GM18861 (cell line): Measurements from ENCODE around the gene GFRA3.
"Not testable (repeated sequence)": the region's sequence is repeated elsewhere in the genome, so short reads cannot be mapped to it uniquely, and the experiment has no call there.

Experiments
- ATAC-seq: cut with Tn5 transposase; IDR thresholded peaks from one replicate; pipeline ENCODE4 v1.9.1; 2021; ENCODE audit not compliant: unreplicated experiment

Gene GFRA3

DNA sequence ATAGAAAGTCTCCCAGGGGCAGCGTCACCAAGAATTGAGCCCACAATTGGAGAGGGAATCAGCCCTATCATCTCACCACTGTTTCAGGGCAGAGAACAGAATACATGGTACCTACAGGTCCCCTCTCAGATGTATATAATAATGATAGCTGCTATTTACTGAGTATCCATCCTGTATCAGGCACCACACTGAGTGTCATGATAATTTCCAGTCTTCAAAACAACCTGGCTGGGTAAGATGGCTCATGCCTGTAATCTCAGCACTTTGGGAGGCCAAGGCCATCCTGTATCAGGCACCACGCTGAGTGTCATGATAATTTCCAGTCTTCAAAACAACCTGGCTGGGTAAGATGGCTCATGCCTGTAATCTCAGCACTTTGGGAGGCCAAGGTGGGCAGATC, 26.6 kb downstream of the GFRA3 start:
- not testable (repeated sequence) for ATAC-seq

DNA sequence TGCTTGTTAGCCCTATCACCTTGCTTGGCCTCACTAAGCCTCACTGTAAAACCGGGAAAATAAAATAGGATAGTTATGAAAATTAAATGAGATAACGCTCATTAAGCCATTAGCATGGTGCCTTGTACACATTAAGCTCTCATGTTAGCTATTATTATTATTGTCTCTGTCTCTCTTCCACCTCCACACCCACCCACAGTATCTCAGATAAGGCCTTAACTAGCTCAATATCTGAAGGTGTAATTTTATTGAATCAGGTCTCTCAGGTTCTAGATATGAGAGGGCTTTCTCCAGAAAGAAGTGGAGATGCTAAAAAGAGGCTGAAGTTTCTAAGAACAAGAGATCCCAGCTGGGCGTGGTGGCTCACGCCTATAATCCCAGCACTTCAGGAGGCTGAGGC, 27.6 kb downstream of the GFRA3 start:
- no peak for ATAC-seq

DNA sequence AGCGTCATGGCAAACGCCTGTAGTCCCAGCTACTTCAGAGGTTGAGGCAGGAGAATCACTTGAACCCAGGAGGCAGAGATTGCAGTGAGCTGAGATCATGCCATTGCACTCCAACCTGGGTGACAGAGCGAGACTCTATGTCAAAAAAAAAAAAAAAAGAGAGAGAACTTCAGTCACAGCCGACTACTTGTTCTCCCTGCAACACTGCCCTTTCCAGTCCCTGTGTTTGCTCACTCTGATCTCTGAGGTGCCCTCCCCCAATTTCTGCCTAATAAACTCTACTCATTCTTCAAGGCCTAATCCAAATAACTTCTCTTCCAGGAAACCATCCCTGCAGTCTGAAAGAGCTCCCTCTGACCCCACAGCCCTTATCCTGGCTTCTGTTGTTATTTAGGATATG, 28.1 kb downstream of the GFRA3 start:
- no peak for ATAC-seq

DNA sequence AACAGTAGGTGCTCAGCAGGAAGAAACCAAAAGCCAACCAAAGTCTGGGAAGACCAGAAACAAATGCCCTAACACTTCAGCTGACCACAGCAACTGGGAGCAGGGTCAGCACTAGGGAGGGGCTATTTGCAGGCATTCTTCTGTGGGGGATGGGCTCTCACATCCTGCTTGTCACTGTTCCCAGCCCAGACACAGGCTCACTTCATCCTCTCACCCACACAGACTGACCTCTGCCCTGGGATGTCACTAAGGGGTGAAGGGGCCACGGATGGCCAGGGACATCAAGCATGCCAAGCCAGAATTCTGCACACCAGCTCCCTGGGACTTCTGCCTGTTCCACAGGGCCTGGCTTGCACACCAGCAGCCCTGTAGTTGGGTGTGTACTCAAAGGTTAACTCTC, 28.7 kb downstream of the GFRA3 start:
- ATAC-seq: no peak

DNA sequence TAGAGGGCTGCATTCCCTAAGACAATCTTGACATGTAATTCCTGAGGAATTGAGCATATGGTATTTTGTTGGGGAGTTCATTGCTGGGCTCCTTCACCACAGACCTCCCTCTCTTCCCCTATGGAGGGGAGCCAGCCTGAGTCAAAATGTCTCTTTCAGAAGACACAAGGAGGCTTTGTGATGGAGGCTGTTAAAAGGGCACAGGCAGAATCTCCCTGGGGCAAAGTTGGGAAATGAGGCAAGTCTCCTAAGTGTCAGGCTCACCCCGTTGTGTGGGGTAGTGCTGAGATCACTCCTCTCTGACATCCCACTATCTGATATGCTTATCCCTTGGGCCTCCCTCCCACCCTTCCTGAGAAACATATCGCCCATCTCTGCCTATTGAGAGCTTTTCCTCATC, 30.6 kb downstream of the GFRA3 start:
- ATAC-seq: no peak

DNA sequence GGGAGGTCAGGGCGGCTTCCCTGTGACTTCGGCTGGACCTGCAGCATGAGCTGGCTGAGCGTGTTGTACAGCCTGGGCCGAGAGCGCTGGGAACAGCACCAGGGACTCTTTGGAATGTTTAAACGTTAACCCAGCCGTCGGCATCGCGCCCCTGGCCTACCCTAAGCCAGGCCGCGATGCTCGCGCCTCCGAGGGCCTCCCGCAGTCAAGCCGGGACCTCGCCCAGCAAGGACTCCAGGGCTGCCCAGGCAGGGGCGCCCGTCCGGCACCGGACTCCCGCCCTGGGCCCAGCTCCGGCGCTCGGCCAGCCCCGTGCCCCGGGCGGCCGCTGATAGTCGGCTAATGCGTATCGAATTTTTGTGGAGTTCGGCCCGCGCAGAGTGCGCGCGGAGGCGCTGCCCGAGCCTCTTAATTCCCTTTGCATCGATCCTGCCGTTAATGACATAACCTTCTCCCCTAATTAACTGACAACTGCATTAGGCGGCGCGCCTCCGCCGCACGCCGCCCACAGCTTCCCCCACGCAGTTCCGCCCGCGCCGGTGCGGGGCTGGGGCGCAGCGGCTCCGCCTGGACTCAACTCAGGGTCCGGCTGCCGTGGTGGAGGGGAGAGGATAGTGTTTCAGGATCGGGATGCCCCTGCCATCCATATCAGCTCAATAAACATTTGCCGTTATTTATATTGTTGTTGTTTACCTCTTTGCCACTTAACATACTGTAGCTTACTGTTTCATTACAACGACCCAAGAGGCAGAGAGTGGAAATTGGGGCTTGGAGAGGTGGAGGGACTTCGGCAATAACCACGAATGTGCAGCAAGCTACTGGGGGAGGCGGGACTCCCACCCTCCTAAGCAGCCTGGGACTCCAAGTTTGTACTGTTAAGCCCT, 32.5 kb downstream of the GFRA3 start:
- ATAC-seq: no peak

DNA sequence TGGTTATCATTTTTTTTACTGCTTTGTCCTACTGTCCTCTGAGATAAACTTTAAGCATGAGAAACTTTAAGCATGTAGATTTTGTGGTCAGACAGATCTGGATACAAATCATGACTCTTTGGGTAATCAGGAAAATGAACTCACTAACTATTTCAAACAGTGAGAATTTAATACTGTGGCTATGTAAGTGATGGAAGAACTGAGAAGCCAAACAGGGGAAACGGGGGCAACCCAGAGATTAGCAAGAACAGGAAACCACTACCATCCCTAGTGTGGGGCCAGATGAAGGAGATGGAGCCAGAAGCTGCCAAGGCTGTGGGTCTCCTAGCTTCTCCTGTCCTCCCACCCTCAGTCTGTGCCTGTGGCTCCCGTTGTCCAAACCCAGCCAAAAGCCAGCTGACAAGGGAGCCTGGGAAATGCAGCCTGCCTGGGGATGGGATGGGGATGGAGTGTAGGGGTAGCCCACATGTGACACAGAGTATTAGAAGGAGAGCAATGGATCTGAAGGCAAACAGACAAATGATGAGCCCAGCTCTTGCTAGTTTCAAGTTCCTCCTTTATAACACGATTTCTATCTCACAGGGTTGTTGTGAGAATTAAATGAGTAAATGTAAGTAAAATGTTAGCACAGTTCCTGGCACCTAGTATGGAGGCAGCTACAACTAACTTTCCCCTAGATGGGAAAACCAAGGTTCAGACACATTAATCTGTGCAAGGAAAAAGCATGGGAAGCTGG, 33.6 kb downstream of the GFRA3 start:
- no peak for ATAC-seq

DNA sequence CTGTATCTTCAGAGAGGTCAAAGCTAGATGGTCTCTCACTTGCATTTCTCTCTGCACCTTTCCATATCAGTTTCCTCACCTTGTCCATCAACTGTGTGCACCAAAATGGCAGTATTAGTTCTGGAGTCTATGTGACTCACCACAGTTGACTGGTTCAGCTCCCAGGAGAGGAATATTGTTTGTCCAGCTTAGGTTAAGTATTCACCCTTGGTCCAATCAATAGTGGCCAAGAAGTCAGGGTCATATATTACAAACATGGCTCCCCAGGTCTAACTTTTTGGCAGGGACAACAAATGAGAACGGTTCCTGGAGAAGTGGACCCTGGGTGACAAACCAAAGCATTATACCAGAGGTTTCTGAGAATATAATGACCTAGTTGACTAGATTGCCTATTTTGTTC, 36.4 kb downstream of the GFRA3 start:
- ATAC-seq: no peak

DNA sequence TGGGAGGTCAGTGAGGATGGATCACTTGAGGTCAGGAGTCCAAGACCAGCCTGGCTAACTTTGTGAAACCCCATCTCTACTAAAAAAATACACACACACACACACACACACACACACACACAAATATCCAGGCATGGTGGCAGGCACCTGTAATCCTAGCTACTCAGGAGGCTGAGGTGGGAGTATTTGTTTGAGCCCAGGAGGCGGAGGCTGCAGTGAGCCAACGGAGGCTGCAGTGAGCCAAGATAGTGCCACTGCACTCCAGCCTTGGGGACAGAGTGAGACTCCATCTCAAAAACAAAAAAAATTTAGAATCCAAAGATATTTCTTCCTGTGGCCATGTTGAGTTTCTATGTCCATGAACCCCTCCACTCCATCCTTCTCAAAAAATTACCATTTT, 39.8 kb downstream of the GFRA3 start:
- ATAC-seq: no peak

DNA sequence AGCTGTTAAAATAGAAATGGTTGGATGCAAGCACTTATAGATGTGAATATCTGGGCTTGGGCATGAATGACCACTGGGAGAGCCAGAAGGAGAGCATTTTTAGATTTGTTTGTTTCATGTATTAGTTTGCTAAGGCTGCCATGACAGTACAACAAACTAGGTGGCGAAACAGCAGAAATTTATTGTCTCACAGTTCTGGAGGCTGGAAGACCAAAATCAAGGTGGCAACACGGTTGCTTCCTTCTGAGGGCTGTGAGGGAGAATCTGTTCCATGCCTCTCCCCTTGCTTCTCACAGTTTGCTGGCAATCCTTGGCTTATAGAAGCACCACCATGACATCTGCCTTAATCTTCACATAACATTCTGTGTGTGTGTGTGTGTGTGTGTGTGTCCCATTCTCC, 41.1 kb downstream of the GFRA3 start:
- ATAC-seq: no peak

DNA sequence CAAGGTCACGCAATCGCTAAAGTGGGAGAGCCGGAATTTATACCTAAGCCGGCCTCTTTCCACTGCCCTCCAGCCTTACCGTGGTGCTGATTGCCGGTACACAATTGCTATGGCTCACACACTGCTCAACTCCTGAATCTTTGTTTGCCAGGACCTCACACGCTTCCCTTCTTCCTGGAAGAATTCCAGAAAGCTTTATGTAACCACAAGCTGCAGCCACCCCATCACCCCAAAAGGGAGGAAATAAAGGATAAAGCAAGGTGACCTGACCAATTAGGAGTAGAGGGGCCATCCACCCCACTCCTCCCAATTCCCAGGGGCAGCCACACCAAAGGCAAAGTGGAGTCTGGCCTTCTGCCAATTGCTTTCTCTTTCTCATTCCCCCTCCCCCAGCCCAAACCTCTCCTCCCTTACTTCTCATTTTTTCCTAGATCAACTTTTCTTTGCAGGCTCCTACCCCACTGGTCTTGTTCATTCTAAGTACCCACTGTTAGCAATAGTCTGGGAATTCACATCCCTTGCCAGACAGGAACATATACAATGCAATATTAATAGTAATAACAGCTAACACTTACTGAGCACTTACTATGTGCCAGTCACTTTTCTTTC, 43.3 kb downstream of the GFRA3 start:
- no peak for ATAC-seq

DNA sequence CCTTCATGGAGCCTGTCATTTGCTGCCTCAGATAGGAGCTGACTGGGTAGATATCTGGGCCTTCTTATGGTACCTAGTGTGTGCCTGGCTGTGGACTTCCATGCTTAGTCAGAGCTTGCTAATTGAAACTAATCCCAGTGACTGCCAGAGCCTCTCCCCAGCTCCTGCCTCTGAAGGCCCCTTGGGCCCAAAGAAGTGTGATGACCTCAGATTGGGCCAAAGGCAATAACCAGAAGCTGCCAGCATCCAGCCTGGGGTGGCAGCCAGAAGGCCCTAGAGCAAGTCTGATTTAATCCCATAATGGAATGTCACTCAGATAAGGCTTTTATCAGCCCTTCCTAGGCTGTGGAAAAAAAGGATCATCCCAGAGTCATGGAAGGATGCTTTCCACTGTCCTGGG, 44.2 kb downstream of the GFRA3 start:
- ATAC-seq: no peak

DNA sequence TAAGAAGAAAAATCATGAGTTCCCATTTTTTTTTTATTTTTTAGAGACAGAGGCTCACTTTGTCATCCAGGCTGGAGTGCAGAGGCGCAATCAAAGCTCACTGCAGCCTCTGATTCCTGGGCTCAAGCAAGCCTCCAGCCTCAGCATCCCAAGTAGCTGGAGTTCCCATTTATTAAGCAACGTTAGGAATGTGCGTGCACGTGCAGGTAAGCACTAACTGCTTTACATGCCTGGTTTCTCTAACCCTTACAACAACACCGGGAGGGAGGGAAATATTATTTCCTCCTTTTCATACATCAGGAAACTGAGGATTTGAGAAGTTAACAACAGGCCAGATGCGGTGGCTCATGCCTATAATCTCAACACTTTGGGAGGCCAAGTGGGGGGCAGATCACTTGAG, 45.0 kb downstream of the GFRA3 start:
- no peak for ATAC-seq

DNA sequence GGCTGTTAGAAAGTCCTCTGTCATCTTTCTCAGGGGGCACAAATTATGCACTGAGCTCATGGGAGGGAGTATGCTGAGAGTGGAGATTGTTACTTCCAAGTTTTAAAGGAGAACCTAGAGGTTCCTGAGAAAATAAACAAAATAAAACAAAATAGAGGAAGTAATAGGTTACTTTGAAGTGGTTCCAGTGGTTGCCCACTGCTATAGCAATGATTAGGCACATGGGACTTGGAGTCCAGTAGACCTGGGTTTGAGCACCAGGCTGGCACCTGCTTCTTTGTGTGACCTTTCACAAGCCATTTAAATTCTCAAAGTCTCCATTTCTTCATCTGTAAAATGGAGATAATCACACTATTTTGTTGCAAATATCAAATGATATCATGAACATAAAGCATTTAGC, 47.5 kb downstream of the GFRA3 start:
- ATAC-seq: no peak

DNA sequence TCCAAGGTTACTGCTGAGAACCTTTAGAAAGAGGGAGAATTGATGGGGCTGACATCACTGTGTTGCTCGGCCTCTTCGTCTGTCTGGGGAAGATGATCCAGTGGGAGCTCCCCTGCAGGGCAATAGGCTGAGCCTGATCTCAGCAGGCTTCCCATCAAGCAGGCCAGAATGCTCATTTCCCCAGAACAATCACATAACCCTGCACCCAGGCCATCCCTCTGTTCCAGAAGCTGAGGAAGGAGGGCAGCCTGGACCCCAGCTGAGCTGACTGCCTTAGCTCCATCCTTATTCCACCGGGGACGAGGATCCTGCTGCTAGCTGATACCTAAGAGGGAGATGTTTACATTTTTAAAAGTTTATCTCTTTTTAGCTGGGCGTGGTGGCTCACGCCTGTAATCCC, 49.7 kb downstream of the GFRA3 start:
- ATAC-seq: no peak

DNA sequence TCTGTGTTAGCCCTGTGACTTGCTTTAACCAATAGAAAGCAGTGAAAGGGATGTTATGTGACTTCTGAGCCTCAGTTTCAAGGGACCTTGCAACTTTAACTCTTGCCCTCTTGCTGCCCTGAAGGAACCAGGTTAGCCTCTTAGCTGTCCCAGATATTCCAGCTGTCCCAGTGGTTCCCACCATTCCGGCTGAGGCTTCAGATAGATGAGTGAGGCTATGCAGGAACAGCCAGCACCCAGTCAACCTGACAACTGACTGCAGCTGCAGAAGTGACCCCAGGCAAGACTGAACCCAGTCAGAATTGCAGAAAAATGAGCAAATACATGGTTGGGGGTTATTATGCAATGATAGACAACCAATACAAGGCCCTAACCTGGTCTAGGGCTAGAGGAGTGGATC, 50.9 kb downstream of the GFRA3 start:
- ATAC-seq: no peak

DNA sequence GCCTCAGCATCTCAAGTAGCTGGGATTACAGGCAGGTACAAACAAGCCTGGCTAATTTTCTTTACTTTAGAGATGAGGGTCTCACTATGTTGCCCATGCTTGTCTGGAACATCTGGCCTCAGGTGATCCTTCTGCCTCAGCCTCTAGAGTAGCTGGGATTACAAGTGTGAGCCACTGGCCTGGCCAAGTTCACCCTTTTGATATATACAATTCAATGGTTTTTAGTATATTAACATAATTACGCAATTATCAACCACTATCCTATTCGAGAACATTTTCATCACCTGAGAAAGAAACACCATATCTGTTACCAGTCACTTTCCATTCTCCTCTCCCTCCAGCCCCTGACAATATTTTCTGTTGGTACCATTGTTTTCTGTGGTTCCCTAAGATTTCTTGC, 57.6 kb downstream of the GFRA3 start:
- ATAC-seq: no peak

DNA sequence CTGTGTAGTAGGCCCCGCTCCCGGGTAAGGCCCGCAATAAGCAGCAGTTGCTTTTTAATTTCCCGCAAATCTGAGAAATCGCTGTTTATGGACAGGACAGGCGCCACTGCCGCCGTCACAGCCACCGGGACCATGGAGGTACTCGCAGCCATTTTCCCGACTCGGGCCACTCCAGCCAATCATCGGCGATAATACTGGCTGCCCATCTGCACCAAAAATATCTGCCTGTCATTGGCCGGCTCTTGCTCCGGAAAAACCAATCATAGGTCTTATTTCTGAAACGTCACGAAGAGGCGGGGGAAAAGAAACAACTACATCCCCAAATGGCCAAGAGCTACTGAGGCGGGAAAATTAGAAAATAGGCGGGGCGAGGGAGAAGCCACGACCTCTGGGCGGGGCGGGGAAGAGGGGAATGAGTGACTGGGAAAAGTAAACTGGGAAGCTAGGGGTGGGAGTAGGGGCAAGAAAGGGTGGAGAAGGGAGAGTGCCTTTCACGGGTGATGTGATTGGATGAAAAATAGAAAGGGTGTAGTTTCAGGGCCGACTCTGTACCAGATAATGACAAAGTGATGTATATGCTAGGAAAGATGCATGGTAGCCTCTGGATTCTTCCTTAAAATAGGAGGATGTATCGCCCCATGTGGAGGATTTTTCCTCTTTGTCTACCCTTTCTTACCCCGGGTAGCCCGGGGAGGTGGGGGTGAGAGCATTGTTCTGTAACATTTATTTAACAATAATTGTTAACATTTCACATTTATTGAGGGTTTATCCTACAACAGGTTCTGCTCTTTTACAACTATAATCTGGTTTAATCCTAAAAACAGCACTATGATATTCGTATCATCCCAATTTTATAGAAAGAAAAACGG, 61.0 kb downstream of the GFRA3 start, which contains the start of gene CDC23:
TSS of gene CDC23 (minus strand) at position 163 of the 869 bp plus-strand sequence. CDS start at position 152, 11 bp downstream.
- peak; percentile 93 for ATAC-seq

DNA sequence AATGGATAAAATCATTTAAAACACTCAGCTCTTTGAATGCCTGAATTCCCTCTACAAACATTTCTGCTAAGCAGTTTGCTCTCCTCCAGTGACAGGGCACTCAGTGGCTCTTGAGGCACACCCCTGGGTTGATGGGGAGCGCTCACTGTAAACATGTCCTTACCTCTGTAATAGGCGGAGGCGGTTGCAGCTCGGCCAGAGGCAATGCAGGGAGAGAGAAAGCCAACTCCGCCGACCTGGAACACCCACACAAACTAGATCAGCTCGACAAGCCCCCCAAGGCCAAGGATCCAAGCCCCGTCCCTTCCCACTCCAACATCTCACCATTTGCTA, 61.6 kb downstream of the GFRA3 start:
- no peak for ATAC-seq

DNA sequence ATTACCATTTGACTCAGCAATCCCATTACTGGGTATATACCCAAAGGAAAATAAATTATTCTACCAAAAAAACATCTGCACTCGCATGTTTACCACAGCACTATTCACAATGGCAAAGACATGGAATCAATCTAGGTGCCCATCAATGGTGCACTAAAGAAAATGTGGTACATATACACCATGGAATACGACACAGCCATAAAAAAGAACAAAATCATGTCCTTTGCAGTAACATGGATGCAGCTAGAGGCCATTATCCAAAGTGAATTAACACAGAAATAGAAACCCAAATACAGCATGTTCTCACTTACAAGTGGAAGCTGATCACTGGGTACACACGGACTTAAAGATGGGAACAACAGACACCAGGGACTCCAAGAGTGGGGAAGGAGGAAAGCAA, 63.4 kb downstream of the GFRA3 start:
- no peak for ATAC-seq
